HEK293T (cell line): ENCODE results near the gene GOSR1.
"Not testable (repeated sequence)": the region's sequence is repeated elsewhere in the genome, so short reads cannot be mapped to it uniquely, and the experiment has no call there.

Experiments
- FOXM1 ChIP-seq: fragments of 450-650 bp; IDR thresholded peaks from 2 replicates; pipeline ENCODE4 v1.6.1; 2017; ENCODE audit warnings: mild to moderate bottlenecking, borderline replicate concordance
- SP1 ChIP-seq: fragments of 450-650 bp; IDR thresholded peaks from 2 replicates; pipeline ENCODE4 v1.6.1; 2017

DNA sequence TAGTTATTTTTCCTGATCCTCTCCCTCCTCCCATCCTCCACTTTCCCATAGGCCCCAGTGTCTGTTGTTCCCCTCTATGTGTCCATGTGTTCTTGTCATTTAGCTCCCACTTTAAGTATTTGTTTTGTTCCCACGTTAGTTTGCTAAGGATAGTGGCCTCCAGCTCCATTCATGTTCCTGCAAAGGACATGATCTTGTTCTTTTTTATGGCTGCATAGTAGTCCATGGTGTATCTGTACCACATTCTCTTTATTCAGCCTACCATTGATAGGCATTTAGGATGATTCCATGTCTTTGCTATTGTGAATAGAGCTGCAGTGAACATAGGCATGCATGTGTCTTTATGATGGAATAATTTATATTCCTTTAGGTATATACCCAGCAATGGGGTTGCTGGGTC lies 60.5 kb downstream of the GOSR1 start:
- TF ChIP-seq FOXM1, SP1: not testable (repeated sequence)
